ENCODE results near the gene RANBP9. TPM values are rescaled to one million over a fixed set of nuclear protein-coding genes. Genes with fewer than 3 reads are reported as not detected.

The RANBP9 gene
- total RNA-seq, 1 experiment from 2014 or later = 57.4 TPM

GRCh38 chr6:13572240-13572639 is 139.4 kb downstream of the RANBP9 start:
- no TSS peak for BruUV-seq (replicated peaks)
- Histone ChIP-seq H3K4me1 (ENCODE audit: insufficient read depth, low read length, poor library complexity, severe bottlenecking) (no peaks in the 10 kb centered on the region), H3K4me3 (ENCODE audit: low read depth, low read length, poor library complexity, severe bottlenecking) (no peak overlapping the region), H3K27me3 (replicated peaks; ENCODE audit: insufficient read depth, low read depth, low read length, poor library complexity) (no peaks in the 10 kb centered on the region), H3K9me3 (ENCODE audit: low read depth, low read length, poor library complexity, severe bottlenecking) (no peaks in the 10 kb centered on the region), H3K36me3 (ENCODE audit: insufficient read depth, low read length, poor library complexity, severe bottlenecking) (no peaks in the 10 kb centered on the region), H3K27ac (ENCODE audit: low read depth, low read length, poor library complexity, severe bottlenecking) (no peak overlapping the region)
- POLR2A ChIA-PET (ENCODE audit: low non-redundant PET) = interaction anchor here (0.6 kb wide), 1 partner anchor 167 kb away, joined by 16 read pairs; no protein-coding TSS in a partner anchor
- intact Hi-C loops (cut with micrococcal nuclease; ENCODE audit: unreplicated experiment) = no loop called here
- DNase-seq (ENCODE audit: low spot score) = no peak
- CTCF ChIA-PET = no interaction called here
- TF ChIP-seq CTCF (conservative IDR thresholded peaks at IDR 0.05; ENCODE audit: low read depth, low read length) (no peak), EZH2 (IDR thresholded peaks at IDR 0.05; ENCODE audit: borderline replicate concordance, low read depth, low read length, poor library complexity, severe bottlenecking) (no peak)

Other genes with a start within 250 kb of the RANBP9 start
- gene GFOD1, start 224.2 kb downstream of the RANBP9 start, total RNA-seq (2021) = 7.5 and 8.8 TPM in 2 replicates
- gene SIRT5, start 137.2 kb downstream of the RANBP9 start, total RNA-seq (2021) = 7.6 and 9.0 TPM in 2 replicates
- gene NOL7, start 96.5 kb downstream of the RANBP9 start, total RNA-seq (2021) = 95.9 and 102 TPM in 2 replicates
- gene MCUR1, start 102.7 kb upstream of the RANBP9 start, total RNA-seq (2021) = 49.3 and 56.6 TPM in 2 replicates
- 20.7 and 20.8 TPM in 2 replicates for gene RNF182, start 213.1 kb upstream of the RANBP9 start, total RNA-seq (2021)